Epithelial cell of esophagus (primary cell): ENCODE results near the gene FMO1.

ENCODE experiments used
- DNase-seq: peaks from one replicate; pipeline ENCODE4 v3.0.0; 2010; ENCODE audit warnings: low read depth
- H3K4me3 ChIP-seq: 2 replicates; pipeline ENCODE4 v1.5.1; 2011; ENCODE audit warnings: mild to moderate bottlenecking, low read length, control low read depth
- TF ChIP-seq, protein P1 (sequence below): IDR thresholded peaks from 2 replicates; pipeline ENCODE4 v1.5.1; 2011; ENCODE audit warnings: low read depth, mild to moderate bottlenecking, low read length, control low read depth, inconsistent platforms; ENCODE audit not compliant: insufficient read depth; ENCODE audit errors: missing control alignments

Gene FMO1

DNA sequence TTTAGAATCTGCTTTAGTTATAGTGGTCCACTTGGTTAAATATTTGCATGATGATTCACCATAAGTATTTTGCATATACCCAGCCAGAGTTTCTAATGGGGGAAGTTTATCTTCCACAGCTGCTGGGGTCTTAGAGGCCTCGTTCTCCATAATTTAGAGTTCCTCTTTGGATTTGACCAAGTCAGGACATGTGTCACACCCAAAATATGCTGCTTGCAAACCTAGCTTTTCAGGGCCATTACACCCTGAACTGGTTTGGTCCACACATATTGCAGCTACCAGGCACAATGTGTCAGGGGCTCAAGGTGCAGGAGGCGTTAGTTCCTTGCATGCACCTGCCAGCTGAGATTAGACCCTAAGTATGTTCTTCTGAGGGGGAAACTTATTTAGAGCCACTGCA is 48.6 kb downstream of the FMO1 start:
- H3K4me3 ChIP-seq, result no peak overlapping the region
- TF ChIP-seq, protein P1, sequence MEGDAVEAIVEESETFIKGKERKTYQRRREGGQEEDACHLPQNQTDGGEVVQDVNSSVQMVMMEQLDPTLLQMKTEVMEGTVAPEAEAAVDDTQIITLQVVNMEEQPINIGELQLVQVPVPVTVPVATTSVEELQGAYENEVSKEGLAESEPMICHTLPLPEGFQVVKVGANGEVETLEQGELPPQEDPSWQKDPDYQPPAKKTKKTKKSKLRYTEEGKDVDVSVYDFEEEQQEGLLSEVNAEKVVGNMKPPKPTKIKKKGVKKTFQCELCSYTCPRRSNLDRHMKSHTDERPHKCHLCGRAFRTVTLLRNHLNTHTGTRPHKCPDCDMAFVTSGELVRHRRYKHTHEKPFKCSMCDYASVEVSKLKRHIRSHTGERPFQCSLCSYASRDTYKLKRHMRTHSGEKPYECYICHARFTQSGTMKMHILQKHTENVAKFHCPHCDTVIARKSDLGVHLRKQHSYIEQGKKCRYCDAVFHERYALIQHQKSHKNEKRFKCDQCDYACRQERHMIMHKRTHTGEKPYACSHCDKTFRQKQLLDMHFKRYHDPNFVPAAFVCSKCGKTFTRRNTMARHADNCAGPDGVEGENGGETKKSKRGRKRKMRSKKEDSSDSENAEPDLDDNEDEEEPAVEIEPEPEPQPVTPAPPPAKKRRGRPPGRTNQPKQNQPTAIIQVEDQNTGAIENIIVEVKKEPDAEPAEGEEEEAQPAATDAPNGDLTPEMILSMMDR, result no peak
- DNase-seq, result no peak

DNA sequence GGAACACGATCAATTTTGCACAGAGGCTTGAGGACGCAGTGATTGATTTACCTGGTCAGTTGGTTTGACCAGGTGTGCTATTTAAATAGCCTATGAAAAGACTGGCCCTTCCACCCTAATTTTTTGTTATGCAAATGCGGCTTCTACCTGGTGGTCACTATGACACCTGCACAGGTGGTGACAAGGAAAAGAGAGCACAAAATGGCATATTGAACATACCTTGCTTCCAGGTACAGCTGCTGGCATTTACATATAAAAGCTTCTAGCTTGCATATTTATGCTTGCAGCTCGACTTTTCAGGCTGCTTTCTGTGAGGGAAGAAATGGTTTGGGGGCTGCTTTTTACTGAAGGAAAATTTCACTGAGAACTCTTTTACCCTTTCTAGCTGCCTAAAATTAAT is 50.4 kb downstream of the FMO1 start:
- no peak for DNase-seq
- TF ChIP-seq, protein P1, result no peak
- H3K4me3 ChIP-seq, result no peak overlapping the region

DNA sequence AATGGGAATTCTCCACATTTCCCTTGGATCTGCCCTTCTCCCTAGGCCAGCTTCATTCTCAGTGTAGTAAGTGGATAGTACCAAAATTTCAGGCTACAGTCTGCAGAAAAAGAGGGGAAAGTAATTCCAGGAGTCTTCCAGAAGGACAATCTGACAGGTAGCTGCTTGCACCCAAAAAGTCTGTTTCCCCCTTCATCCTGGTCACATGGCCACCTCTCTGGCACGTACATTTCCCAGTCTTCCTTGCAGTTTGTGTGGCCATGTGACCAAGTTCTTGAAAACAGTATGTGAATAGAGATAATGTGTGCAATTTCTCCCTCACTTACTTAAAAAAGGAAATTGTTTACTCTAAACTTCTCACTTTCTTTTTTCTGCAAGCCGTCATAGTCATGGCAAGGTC is 51.0 kb downstream of the FMO1 start:
- no peak overlapping the region for H3K4me3 ChIP-seq

DNA sequence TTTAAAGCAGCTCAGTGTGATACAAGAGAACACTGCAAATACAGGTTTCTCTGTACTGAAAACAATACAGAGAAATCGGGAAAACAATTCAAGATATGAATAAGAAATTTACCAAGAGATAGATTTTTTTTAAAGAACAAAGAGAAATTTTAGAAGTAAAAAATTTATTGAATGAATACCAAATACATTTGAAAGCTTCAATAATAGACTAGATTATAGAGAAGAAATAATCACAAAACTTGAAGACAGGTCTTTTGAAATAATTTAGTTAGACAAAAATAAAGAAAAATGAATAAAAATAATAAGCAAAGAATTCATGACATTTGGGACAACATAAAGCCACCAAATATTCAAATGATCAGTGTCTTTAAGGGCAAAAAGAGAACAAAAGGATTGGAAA is 52.1 kb downstream of the FMO1 start:
- TF ChIP-seq, protein P1, result no peak
- no peak for DNase-seq
- H3K4me3 ChIP-seq, result no peak overlapping the region

More for the DNA sequence above, 51.0 kb downstream of the FMO1 start:
- DNase-seq, result no peak
- TF ChIP-seq, protein P1, result no peak

DNA sequence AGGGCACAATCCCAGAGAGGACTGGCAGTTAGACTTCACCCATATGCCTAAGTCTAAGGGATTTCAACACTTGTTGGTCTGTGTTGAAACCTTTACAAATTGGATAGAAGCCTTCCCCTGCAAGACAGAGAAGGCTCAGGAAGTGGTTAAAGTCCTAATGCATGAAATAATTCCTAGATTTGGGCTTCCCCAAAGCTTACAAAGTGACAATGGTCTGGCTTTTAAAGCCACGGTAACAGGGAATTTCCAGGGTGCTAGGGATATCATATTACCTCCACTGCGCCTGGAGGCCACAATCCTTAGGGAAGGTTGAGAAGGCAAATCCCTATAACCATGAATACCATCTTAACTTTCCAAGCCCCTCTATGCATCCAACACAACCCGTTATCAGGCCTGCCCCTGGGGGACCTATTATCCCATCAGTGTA is 62.4 kb downstream of the FMO1 start:
- TF ChIP-seq, protein P1, result no peak
- DNase-seq, result peak; percentile 14

DNA sequence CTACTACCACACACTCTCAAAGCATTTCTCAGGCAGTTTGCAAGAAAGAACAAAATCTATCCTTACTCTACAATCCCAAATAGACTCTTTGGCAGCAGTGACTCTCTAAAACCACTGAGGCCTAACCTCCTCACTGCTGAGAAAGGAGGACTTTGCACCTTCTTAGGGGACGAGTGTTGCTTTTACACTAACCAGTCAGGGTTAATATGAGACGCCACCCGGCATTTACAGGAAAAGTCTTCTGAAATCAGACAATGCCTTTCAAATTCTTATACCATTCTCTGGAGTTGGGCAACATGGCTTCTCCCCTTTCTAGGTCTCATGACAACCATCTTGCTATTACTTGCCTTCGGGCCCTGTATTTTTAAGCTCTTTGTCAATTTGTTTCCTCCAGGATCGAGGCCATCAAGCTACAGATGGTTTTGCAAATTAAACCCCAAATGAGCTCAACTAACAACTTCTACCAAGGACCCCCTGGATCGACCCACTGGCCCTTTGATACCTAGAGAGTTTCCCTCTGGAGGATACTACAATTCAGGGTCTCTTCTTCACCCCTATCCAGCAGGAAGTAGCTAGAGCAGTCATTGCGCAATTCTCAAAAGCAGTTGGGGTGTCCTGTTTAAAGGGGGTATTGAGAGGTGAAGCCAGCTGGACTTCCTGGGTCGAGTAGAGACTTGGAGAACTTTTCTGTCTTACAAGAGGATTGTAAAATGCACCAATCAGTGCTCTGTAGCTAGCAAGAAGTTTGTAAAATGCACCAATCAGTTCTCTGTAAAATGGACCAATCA is 63.7 kb downstream of the FMO1 start:
- no peak overlapping the region for H3K4me3 ChIP-seq

More for the DNA sequence above, 62.4 kb downstream of the FMO1 start:
- no peak overlapping the region for H3K4me3 ChIP-seq

More for the DNA sequence above, 63.7 kb downstream of the FMO1 start:
- TF ChIP-seq, protein P1, result no peak
- no peak for DNase-seq
